GM12878 (cell line): ENCODE results near the gene MANBA. TPM values are rescaled to one million over a fixed set of nuclear protein-coding genes. Genes with fewer than 3 reads are reported as not detected.

Source experiments
- ATAC-seq: fragments of 200-7000 bp; cut with Tn5 transposase; 3 replicates; pipeline ENCODE4 v1.9.1; 2020; ENCODE audit warnings: mild to moderate bottlenecking, moderate library complexity
- BruUV-seq: library from RNA; stranded (reverse); fragments of 400-500 nt; replicated peaks from 2 replicates; lab custom pipeline; 2021; lab: Mats Ljungman, UMichigan
- CTCF ChIA-PET: fragments of 300-600 bp; sonication (Branson Sonifier 250); formaldehyde crosslinking; extraction: SDS; loops from one replicate; lab custom pipeline; 2021; ENCODE audit warnings: inconsistent platforms; lab: Yijun Ruan, JAX
- POLR2A ChIA-PET: fragments of 350-600 bp; formaldehyde crosslinking; extraction: SDS; loops from one replicate; lab custom pipeline; 2021; ENCODE audit warnings: inconsistent platforms; lab: Charles Lee
- RAD21 ChIA-PET: fragments of 300-600 bp; sonication (Branson Sonifier 250); formaldehyde crosslinking; loops from one replicate; lab custom pipeline; 2023; ENCODE audit warnings: antibody characterized with exemption; ENCODE audit not compliant: unreplicated experiment; lab: Charles Lee
- SMC1A ChIA-PET: fragments of 300-600 bp; sonication (Branson Sonifier 250); formaldehyde crosslinking; loops from one replicate; lab custom pipeline; 2023; ENCODE audit not compliant: unreplicated experiment, uncharacterized antibody; lab: Charles Lee
- DNase-seq: peaks from one replicate; pipeline ENCODE4 v3.0.0-alpha.2; 2011; ENCODE audit warnings: low read depth, low spot score
- FAIRE-seq: peaks from 3 replicates; lab custom pipeline; 2011; peaks lifted over from hg19 to GRCh38; lab: Jason Lieb, UNC
- H2AFZ ChIP-seq: 2 replicates; pipeline ENCODE4 v1.6.0; 2011; ENCODE audit warnings: low read depth, low read length, control low read depth; ENCODE audit not compliant: control insufficient read depth
- H3K27ac ChIP-seq: 2 replicates; pipeline ENCODE4 v1.5.1; 2011; ENCODE audit warnings: control low read depth; ENCODE audit not compliant: control insufficient read depth, insufficient read depth
- H3K27me3 ChIP-seq, 2 experiments: replicated peaks in 1 of 2; 2 replicates each; pipeline versions ENCODE4 v1.6.0 to v1.6.1; 2011; ENCODE audit warnings: low read length in 1 of 2; ENCODE audit not compliant: control insufficient read depth in 2 of 2, insufficient read depth in 2 of 2
- H3K36me3 ChIP-seq, 2 experiments: 2 replicates each; pipeline ENCODE4 v1.5.1; 2011; ENCODE audit warnings: low read length in 1 of 2; ENCODE audit not compliant: control insufficient read depth in 2 of 2, insufficient read depth in 2 of 2
- H3K4me1 ChIP-seq: 2 replicates; pipeline ENCODE4 v1.6.1; 2011; ENCODE audit warnings: mild to moderate bottlenecking, low read length, moderate library complexity, mixed read lengths; ENCODE audit not compliant: control insufficient read depth, insufficient read depth
- H3K4me2 ChIP-seq: 2 replicates; pipeline ENCODE4 v1.6.0; 2011; ENCODE audit warnings: control low read depth; ENCODE audit not compliant: control insufficient read depth, insufficient read depth
- H3K4me3 ChIP-seq: fragments of 200-600 bp; sonication (generic); 2 replicates; pipeline ENCODE4 v1.5.1; 2016
- H3K79me2 ChIP-seq: 2 replicates; pipeline ENCODE4 v1.6.0; 2011; ENCODE audit warnings: low read length; ENCODE audit not compliant: control insufficient read depth, insufficient read depth
- H3K9ac ChIP-seq: 2 replicates; pipeline ENCODE4 v1.8.0; 2011; ENCODE audit warnings: low read length, control low read depth, mixed read lengths; ENCODE audit not compliant: control insufficient read depth, insufficient read depth
- H3K9me3 ChIP-seq: replicated peaks from 3 replicates; pipeline ENCODE4 v1.5.1; 2011; ENCODE audit warnings: mild to moderate bottlenecking, low read length; ENCODE audit not compliant: control insufficient read depth, insufficient read depth
- H4K20me1 ChIP-seq: 2 replicates; pipeline ENCODE4 v1.6.0; 2011; ENCODE audit not compliant: control insufficient read depth, insufficient read depth
- BCL11A ChIP-seq: IDR thresholded peaks from 2 replicates; pipeline ENCODE4 v1.6.1; 2011; ENCODE audit warnings: low read depth, low read length
- GABPA ChIP-seq: IDR thresholded peaks from 2 replicates; pipeline ENCODE4 v1.6.1; 2014; ENCODE audit warnings: antibody characterized with exemption, low read depth, mild to moderate bottlenecking, inconsistent platforms
- GATAD2B ChIP-seq: fragments of 450-650 bp; conservative IDR thresholded peaks from 2 replicates; pipeline ENCODE4 v1.6.1; 2017; ENCODE audit warnings: low read depth, mild to moderate bottlenecking, moderate library complexity
- TCF3 ChIP-seq: IDR thresholded peaks from 2 replicates; pipeline ENCODE4 v1.6.1; 2012; ENCODE audit warnings: low read depth, mild to moderate bottlenecking, low read length, borderline replicate concordance; ENCODE audit not compliant: insufficient read depth
- WRNIP1 ChIP-seq: IDR thresholded peaks from 2 replicates; pipeline ENCODE4 v1.6.1; 2011; ENCODE audit warnings: low read depth, low read length, improper control_type of control experiment, borderline replicate concordance
- ZNF217 ChIP-seq: fragments of 450-650 bp; IDR thresholded peaks from 2 replicates; pipeline ENCODE4 v1.6.1; 2017; ENCODE audit warnings: antibody characterized with exemption, mild to moderate bottlenecking
- WGBS: methylation state at CpG from one replicate; pipeline ENCODE4 v1.1.6; 2016; ENCODE audit warnings: low lambda C conversion rate; ENCODE audit not compliant: insufficient replicate concordance, insufficient coverage; ENCODE audit errors: missing lambda C conversion rate; 5-methylcytosine and 5-hydroxymethylcytosine counted together
- in situ Hi-C: fragments of 300-500 bp; cut with MboI; formaldehyde crosslinking; loops from 9 replicates; pipeline ENCODE4 v1.14.3; 2018; ENCODE audit warnings: mixed read lengths
- intact Hi-C: fragments of 100-400 bp; cut with micrococcal nuclease; formaldehyde crosslinking; loops from one replicate; pipeline ENCODE4 v1.14.2; 2022; ENCODE audit not compliant: unreplicated experiment
- polyA plus RNA-seq, 11 experiments: library from polyadenylated mRNA; depleted of rRNA in 4 of 11; unstranded in 6 of 11; stranded (reverse) in 5 of 11; fragments of >200 nt; fragmentation: Nextera tagmentation in 4 of 11; fragmentation: Illumina TruSeq in 1 of 11; extraction: Ambion mirVana in 4 of 11; extraction: Trizol in 1 of 11; gene quantifications; 1 replicate in 1 of 11; 2 replicates in 10 of 11; pipeline versions ENCODE4 v1.2.1 to v1.2.3, GENCODE V29; 2011 to 2016; ENCODE audit warnings: inconsistent platforms in 2 of 11, missing spikeins in 2 of 11, low read depth in 1 of 11
- total RNA-seq, 4 experiments: library from RNA; depleted of rRNA in 3 of 4; stranded (reverse); fragments of >200 nt in 3 of 4; fragmentation: Illumina TruSeq in 1 of 4; extraction: Trizol in 1 of 4; gene quantifications; 2 replicates each; pipeline versions ENCODE4 v1.2.1 to v1.2.3, GENCODE V29; 2013 to 2021
- TF ChIP-seq, protein P1 (sequence below), 3 experiments: IDR thresholded peaks in 2 of 3; conservative IDR thresholded peaks in 1 of 3; 2 replicates each; pipeline ENCODE4 v1.5.1; 2011; ENCODE audit warnings: low read depth in 3 of 3, low read length in 3 of 3, mild to moderate bottlenecking in 3 of 3, control low read depth in 2 of 3, moderate library complexity in 2 of 3, inconsistent platforms in 1 of 3, mixed read lengths in 1 of 3; ENCODE audit not compliant: control insufficient read depth in 2 of 3, insufficient read depth in 1 of 3; ENCODE audit errors: extremely low read depth in 1 of 3
- TF ChIP-seq, protein P2 (sequence below): fragments of 150-350 bp; IDR thresholded peaks from 2 replicates; pipeline ENCODE4 v1.6.1; 2014; ENCODE audit warnings: mild to moderate bottlenecking, low read depth, low read length
- TF ChIP-seq, protein P3 (sequence below): IDR thresholded peaks from 2 replicates; pipeline ENCODE4 v1.6.1; 2011; ENCODE audit warnings: low read depth, low read length, improper control_type of control experiment, borderline replicate concordance

Gene MANBA
- total and polyA plus RNA-seq, 10 of the 15 experiments (the other 5 are each of a cell fraction or from before 2014, with no cell fraction given) = 3.8 to 19.0 (median 12.5) TPM

DNA sequence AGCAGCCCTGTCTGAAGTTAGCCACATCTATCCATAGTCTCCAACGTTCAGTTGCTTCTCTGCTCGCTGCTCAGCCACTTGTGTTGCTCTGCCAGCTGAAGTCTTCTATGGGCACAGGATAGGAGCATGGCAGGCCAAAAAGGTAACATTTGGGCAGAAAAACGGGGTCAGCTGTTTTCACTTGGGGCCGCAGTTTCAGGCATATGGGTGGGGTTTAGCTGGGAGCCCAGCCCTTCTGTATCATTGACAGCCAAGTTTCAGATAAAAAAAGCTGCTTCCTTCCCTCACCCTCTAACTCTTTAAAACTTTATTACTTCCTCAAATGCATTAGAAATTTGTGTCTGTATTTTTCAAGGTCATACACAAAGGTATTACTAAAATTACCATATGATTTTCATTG lies 18.4 kb upstream of the MANBA start (continued):
- TF ChIP-seq, protein P1, sequence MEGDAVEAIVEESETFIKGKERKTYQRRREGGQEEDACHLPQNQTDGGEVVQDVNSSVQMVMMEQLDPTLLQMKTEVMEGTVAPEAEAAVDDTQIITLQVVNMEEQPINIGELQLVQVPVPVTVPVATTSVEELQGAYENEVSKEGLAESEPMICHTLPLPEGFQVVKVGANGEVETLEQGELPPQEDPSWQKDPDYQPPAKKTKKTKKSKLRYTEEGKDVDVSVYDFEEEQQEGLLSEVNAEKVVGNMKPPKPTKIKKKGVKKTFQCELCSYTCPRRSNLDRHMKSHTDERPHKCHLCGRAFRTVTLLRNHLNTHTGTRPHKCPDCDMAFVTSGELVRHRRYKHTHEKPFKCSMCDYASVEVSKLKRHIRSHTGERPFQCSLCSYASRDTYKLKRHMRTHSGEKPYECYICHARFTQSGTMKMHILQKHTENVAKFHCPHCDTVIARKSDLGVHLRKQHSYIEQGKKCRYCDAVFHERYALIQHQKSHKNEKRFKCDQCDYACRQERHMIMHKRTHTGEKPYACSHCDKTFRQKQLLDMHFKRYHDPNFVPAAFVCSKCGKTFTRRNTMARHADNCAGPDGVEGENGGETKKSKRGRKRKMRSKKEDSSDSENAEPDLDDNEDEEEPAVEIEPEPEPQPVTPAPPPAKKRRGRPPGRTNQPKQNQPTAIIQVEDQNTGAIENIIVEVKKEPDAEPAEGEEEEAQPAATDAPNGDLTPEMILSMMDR (IDR thresholded peaks at IDR 0.05 in 2 of 3, conservative IDR thresholded peaks at IDR 0.05 in 1 of 3; ENCODE audit: control insufficient read depth in 2 of 3, extremely low read depth in 1 of 3, insufficient read depth in 1 of 3, low read depth in 3 of 3, low read length in 3 of 3) = no peak
- TF ChIP-seq WRNIP1 (no peak), GABPA (no peak), TCF3 (no peak), GATAD2B (no peak), BCL11A (no peak)
- TF ChIP-seq, protein P2, sequence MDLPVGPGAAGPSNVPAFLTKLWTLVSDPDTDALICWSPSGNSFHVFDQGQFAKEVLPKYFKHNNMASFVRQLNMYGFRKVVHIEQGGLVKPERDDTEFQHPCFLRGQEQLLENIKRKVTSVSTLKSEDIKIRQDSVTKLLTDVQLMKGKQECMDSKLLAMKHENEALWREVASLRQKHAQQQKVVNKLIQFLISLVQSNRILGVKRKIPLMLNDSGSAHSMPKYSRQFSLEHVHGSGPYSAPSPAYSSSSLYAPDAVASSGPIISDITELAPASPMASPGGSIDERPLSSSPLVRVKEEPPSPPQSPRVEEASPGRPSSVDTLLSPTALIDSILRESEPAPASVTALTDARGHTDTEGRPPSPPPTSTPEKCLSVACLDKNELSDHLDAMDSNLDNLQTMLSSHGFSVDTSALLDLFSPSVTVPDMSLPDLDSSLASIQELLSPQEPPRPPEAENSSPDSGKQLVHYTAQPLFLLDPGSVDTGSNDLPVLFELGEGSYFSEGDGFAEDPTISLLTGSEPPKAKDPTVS = no peak
- TF ChIP-seq, protein P3, sequence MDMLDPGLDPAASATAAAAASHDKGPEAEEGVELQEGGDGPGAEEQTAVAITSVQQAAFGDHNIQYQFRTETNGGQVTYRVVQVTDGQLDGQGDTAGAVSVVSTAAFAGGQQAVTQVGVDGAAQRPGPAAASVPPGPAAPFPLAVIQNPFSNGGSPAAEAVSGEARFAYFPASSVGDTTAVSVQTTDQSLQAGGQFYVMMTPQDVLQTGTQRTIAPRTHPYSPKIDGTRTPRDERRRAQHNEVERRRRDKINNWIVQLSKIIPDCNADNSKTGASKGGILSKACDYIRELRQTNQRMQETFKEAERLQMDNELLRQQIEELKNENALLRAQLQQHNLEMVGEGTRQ = no peak

DNA sequence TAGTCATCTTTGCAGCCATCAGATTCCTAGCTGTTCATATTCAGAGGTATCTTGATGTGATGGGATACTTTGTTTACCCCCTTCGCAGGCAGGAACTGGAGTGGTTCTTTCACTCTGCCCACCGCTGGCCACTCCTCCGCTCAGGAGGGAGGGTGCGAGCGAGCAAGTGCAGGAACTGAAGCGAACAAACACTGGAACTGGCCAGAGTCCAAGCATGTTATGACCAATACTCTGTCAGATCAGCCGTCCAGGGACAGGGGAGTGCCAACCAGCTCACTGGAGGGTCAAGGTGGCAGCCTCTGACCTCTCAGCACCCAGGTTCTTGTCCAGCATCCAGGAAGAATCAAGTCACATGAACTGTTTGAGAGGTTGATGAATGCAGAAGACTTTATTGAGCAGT lies 18.0 kb upstream of the MANBA start:
- no peaks in the 10 kb centered on the region for H3K79me2 ChIP-seq
- in situ Hi-C loops = no loop called here
- H3K4me3 ChIP-seq = no peak overlapping the region
- no peaks in the 10 kb centered on the region for H3K36me3 ChIP-seq
- BruUV-seq = no TSS peak
- DNase-seq = no peak
- H3K27me3 ChIP-seq = no peaks in the 10 kb centered on the region
- CTCF ChIA-PET = no interaction called here
- H3K27ac ChIP-seq = no peak overlapping the region
- no peaks in the 10 kb centered on the region for H3K4me1 ChIP-seq
- no peak overlapping the region for H3K9ac ChIP-seq
- SMC1A ChIA-PET = no interaction called here
- ATAC-seq = no peak
- intact Hi-C loops = no loop called here
- H4K20me1 ChIP-seq = no peaks in the 10 kb centered on the region
- TF ChIP-seq ZNF217 = no peak
- H3K4me2 ChIP-seq = no peak overlapping the region
- 83% methylated on average over 7 of the region's 7 CpGs for WGBS
- no peak overlapping the region for H2AFZ ChIP-seq
- no peaks in the 10 kb centered on the region for H3K9me3 ChIP-seq
- FAIRE-seq = no peak
- POLR2A ChIA-PET = no interaction called here
- RAD21 ChIA-PET = no interaction called here
